ENCODE results near the gene ZNF444. TPM values are rescaled to one million over a fixed set of nuclear protein-coding genes. Genes with fewer than 3 reads are reported as not detected.

ZNF444 gene
- total and polyA plus RNA-seq, 2 of the 8 experiments (the other 6 are each of a cell fraction or from before 2014, with no cell fraction given): 49.5 to 54.5 TPM

DNA sequence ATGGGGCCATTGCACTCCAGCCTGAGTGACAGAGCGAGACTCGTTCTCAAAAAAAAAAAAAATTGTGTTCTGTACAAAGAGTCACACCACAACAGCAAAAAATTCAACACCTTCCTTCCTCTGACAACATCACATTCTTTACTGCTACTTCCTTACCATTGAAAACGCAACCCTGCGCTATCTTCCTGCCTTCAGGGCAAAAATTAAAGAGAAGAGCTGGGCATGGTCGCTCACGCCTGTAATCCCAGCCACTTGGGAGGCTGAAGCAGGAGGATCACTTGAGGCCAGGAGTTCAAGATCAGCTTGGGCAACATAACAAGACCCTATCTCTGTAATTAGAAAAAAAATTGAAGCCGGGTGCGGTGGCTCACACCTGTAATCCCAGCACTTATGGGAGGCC, 9.4 kb upstream of the ZNF444 start (continued):
- TF ChIP-seq ZNF274 (IDR thresholded peaks at IDR 0.05; ENCODE audit: borderline replicate concordance, extremely low read depth, low read length): no peak
- no peak for TF ChIP-seq PHF8 (conservative IDR thresholded peaks at IDR 0.05; ENCODE audit: low read depth, low read length)
- TF ChIP-seq MAFK (IDR thresholded peaks at IDR 0.05; ENCODE audit: low read depth, low read length): no peak
- no peak for TF ChIP-seq YY1 (IDR thresholded peaks at IDR 0.05; ENCODE audit: low read depth, low read length)

Data from H1 (cell line).